Panc1 (cell line): Measurements from ENCODE around the gene MLLT10.

ENCODE experiments used
- POLR2AphosphoS5 ChIP-seq: IDR thresholded peaks from 2 replicates; pipeline ENCODE4 v1.6.1; 2012; ENCODE audit warnings: mild to moderate bottlenecking, low read depth, low read length, moderate library complexity
- SIN3A ChIP-seq: IDR thresholded peaks from 2 replicates; pipeline ENCODE4 v1.6.1; 2012; ENCODE audit warnings: low read depth, mild to moderate bottlenecking, low read length, moderate library complexity, borderline replicate concordance; ENCODE audit not compliant: insufficient read depth
- TCF7L2 ChIP-seq: IDR thresholded peaks from 2 replicates; pipeline ENCODE4 v1.6.1; 2011; ENCODE audit warnings: mild to moderate bottlenecking, low read depth, low read length, inconsistent platforms
- TF ChIP-seq, protein P1 (sequence below), 2 experiments: IDR thresholded peaks; 2 replicates each; pipeline ENCODE4 v1.6.1; 2011 to 2012; ENCODE audit warnings: low read depth in 2 of 2, control low read depth in 1 of 2, low read length in 1 of 2, mild to moderate bottlenecking in 1 of 2, moderate library complexity in 1 of 2; ENCODE audit not compliant: insufficient read depth in 1 of 2
- TF ChIP-seq, protein P2 (sequence below): fragments of 450-650 bp; IDR thresholded peaks from 2 replicates; pipeline ENCODE4 v1.5.1; 2017; ENCODE audit warnings: mild to moderate bottlenecking

DNA sequence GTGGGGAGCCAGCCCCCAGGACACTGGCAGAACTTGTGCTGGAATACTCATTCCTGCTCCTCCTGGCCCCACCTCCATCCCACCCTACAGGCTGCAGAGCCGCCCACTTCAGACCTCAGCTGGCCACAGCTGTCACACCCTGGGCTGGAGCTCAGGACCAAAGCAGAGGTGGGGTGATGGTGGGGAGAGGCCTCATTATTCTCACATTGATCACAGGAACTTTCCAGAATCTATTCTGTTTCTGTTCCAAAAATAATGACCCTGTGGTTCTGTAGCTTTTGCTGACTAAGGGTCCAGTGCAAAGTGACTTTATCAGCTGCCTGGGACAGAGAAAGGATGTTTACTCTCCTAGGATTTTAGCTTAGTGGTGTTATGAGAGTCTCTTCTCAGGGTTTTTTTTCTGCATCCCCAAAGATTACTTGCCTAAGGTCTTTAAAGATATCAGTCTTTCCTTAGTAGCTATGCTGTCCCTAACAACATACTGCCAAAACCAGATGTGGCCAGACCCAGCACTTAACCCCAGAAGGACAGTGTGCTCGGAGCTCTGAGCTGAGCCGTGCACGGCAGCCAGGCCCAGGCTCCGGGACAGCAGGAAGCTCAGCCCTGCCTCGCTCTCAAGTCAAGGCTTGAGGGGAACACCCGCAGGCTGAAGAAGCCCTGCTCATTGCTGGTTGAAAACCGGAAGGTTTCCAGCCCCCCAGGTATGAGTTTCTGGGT, 223.3 kb downstream of the MLLT10 start:
- TF ChIP-seq, protein P1, sequence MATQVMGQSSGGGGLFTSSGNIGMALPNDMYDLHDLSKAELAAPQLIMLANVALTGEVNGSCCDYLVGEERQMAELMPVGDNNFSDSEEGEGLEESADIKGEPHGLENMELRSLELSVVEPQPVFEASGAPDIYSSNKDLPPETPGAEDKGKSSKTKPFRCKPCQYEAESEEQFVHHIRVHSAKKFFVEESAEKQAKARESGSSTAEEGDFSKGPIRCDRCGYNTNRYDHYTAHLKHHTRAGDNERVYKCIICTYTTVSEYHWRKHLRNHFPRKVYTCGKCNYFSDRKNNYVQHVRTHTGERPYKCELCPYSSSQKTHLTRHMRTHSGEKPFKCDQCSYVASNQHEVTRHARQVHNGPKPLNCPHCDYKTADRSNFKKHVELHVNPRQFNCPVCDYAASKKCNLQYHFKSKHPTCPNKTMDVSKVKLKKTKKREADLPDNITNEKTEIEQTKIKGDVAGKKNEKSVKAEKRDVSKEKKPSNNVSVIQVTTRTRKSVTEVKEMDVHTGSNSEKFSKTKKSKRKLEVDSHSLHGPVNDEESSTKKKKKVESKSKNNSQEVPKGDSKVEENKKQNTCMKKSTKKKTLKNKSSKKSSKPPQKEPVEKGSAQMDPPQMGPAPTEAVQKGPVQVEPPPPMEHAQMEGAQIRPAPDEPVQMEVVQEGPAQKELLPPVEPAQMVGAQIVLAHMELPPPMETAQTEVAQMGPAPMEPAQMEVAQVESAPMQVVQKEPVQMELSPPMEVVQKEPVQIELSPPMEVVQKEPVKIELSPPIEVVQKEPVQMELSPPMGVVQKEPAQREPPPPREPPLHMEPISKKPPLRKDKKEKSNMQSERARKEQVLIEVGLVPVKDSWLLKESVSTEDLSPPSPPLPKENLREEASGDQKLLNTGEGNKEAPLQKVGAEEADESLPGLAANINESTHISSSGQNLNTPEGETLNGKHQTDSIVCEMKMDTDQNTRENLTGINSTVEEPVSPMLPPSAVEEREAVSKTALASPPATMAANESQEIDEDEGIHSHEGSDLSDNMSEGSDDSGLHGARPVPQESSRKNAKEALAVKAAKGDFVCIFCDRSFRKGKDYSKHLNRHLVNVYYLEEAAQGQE (IDR thresholded peaks at IDR 0.05; ENCODE audit: insufficient read depth in 1 of 2, low read depth in 2 of 2, low read length in 1 of 2) = no peak
- TF ChIP-seq TCF7L2 (no peak), POLR2AphosphoS5 (no peak), SIN3A (no peak)
- TF ChIP-seq, protein P2, sequence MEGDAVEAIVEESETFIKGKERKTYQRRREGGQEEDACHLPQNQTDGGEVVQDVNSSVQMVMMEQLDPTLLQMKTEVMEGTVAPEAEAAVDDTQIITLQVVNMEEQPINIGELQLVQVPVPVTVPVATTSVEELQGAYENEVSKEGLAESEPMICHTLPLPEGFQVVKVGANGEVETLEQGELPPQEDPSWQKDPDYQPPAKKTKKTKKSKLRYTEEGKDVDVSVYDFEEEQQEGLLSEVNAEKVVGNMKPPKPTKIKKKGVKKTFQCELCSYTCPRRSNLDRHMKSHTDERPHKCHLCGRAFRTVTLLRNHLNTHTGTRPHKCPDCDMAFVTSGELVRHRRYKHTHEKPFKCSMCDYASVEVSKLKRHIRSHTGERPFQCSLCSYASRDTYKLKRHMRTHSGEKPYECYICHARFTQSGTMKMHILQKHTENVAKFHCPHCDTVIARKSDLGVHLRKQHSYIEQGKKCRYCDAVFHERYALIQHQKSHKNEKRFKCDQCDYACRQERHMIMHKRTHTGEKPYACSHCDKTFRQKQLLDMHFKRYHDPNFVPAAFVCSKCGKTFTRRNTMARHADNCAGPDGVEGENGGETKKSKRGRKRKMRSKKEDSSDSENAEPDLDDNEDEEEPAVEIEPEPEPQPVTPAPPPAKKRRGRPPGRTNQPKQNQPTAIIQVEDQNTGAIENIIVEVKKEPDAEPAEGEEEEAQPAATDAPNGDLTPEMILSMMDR = no peak
